Stimulated activated CD8-positive, alpha-beta memory T cell treated with anti-CD3 and anti-CD28 coated beads, Interleukin-15, amount 100 ng/mL, for 4 hours (primary cell): Measurements from ENCODE around the gene CPNE7.
"Not testable (repeated sequence)": the region's sequence is repeated elsewhere in the genome, so short reads cannot be mapped to it uniquely, and the experiment has no call there.

Source experiments
- DNase-seq, 2 donors: peaks; one replicate each; pipeline ENCODE4 v3.0.0-alpha.2; 2020; ENCODE audit warnings: low read depth in 2 of 2

The CPNE7 gene

DNA sequence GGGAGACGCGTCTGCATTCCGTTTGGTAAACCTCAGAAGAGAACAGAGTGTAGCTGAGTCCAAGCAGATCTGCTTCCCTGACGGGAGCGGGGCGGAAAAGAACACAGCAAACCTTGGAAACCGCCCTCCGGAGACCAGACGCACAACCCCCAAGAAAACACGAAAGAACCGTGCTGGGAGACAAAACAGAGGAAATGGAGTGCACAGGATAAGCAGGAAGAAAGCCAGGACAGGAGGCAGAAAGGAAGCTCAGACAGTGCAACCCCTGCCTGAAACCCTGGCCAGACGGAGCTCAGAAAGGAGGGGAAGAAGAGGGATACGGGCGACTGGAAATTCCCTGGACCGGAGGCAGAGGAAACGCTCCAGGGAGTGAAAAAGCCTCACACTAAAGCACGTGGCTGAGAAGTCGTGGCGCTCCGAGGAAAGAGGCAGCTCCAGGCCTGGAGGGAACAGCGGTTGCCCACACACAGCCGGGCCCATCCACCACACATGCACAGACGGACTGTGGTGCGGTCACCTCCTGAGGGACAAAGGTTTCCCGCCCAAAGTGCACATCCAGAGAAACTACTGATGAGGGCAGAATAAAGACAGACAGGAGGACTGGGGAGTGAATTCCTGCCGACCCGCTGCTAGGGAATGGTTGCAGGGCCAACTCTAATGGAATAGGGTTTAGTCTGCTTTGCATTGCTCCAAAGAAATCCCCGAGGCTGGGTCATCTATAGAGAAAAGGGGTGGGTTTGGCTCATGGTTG lies 48.1 kb downstream of the CPNE7 start:
- no peak for DNase-seq

DNA sequence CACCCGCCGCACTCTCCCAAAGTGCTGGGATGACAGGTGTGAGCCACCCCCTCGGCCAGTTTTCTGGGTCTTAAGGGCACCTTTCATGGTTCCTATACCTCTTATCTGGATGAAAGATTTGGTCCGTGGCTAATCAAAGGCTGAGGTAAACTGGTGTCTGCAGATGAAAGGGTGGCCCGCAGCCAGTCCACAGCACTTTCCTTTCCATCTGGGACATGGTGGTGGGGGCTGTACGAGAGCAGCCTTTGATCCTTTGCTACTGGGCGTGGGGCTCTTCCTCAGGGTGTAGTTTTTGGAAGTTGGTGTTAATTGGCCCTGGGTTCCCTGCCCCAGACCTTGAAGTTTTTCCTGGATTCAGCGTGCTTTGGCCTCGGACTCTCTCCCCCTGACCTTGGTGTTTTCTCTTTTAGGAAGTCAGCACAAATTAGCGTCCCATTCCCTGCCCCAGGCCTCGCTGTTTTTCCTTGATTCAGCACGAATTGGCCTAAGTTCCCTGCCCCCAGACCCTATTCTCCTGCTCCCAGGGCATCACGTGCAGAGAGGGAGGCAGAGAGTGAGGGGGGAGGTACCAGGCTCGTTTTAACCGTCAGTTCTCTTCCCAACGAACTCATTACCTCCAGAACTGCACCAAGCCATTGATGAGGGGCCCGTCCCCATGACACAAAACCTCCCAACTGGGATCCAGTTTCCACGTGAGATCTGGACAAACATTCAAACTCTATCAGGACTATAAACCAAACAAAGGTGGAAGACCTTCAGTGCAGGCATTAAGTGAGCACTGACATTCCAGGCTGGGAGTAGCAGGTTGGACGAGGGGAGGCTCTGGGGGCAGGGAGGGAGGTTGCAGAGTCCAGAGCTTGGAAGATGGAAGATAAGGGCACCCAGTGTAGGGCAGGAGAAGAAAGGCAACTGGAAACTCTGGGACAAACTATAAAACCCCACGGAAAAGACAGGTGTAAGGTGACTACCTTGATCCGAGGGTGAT lies 49.5 kb downstream of the CPNE7 start:
- no peak for DNase-seq

- DNase-seq: no peak
These were observed 54.5 kb downstream of the CPNE7 start for GRCh38 chr16:89629827-89630610.

DNA sequence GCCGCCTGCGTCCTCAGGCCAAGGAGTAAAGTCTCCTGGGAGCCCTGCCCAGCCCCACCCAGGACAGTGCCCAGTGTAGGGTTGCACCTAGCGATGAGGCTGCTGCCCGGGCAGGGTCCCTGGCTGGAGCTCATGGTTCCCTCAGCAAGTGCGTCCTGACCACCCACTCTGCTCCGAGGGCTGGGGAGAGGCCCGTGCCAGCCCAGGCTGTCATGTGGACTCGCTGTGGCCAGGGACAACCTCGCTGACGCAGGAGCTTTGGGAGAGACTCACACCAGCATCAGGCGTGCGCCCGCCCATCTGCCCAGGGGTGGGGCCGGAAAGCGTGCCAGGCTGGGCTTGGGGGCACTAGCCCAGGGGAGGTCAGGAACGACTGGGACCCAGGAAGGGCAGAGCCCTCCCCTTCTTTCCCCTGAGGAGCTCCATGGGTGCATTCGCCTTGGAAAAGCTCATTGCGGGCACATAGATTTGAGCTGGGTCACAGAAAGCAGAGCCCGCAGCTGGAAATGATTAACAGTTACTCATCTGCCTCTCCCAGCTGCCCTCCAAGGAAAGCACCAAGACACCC lies 57.6 kb downstream of the CPNE7 start:
- no peak for DNase-seq

GRCh38 chr16:89634463-89635385 lies 59.2 kb downstream of the CPNE7 start:
- DNase-seq: not testable (repeated sequence)

- no peak for DNase-seq
These were observed 61.1 kb downstream of the CPNE7 start for GRCh38 chr16:89636663-89637062.

DNA sequence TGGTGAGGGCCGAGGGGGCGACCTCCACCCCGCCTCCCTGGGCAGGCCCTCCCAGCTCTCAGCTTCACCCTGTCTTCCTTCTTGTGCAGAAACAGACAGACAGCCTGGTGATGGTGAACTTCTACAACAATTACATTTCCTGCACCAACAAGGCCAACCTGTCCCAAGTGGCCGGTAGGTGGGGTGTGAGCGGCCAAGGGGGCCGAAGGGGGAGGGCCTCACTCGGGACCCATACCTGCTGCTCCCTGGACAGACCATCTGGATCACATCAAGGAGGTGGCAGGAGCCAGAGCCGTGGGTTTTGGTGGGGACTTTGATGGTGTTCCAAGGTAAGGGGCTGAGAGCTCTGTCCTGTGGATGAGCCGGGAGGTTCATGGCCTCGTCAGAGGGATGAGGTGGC lies 61.8 kb downstream of the CPNE7 start:
- DNase-seq: no peak

DNA sequence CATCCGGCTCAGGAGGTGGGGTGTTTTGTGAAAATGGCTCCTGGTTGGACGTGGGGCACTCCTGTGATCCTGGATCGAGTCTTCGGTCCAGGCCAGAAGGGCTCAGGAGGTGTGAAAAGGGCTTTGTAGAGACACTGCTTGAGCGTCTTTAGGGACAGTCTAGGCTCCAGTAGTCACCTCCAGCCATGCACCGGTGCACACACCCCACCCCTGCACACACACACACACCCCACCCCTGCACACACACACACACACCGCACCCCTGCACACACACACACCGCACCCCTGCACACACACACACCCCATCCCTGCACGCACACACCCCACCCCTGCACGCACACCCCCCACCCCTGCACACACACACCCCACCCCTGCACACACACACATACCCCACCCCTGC lies 62.9 kb downstream of the CPNE7 start:
- no peak for DNase-seq

- no peak for DNase-seq
These were observed 63.8 kb downstream of the CPNE7 start for GRCh38 chr16:89639385-89639784.

DNA sequence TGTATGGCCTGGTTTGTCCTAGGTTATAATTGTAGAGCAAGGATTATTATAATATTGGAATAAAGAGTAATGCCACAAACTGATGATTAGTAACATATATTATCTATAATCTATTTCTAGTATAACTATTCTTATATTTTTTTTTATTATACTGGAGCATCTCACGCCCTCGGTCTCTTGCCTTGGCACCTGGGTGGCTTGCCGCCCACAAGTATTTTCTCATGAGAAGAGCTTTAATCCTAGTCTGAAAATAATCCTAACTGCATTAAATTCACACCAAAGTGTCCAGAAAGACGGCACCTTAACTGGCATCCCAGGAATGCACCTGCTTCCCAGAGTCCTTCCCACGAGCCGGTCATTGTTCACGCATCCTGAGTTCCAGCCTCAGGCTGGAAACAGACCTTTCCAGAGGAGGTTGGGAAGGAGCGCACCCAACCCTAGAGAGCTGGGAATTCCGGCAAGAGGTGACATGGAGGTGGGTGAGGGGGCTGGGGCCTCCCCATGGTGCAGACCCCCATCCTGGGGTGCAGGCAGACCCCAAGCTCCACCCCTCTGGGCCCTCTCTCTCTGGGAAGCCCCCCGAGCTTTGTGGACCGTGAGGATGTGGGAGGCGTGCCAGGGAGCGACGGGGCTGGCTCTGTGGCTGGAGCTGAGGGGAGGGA lies 66.0 kb downstream of the CPNE7 start:
- DNase-seq: no peak

DNA sequence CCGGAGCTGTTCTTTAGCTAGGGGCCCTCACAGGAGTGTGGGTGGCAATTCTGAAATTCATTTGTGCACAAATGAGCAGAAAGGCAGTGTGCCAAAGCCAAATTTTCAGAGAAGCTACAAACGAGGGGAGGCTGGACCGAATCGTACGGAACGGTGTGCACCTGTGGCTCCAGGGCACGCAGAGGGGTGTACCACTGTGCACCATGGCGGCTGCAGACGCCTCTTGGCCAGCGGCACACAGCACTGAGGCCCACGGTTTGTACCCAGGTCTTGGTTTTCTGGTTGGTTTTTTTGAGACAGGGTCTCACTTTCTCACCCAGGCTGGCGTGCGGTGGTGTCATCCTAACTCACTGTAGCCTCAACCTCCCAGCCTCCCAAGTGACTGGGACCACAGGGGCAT lies 67.0 kb downstream of the CPNE7 start:
- no peak for DNase-seq

GRCh38 chr16:89643769-89644300 lies 68.3 kb downstream of the CPNE7 start:
- no peak for DNase-seq

DNA sequence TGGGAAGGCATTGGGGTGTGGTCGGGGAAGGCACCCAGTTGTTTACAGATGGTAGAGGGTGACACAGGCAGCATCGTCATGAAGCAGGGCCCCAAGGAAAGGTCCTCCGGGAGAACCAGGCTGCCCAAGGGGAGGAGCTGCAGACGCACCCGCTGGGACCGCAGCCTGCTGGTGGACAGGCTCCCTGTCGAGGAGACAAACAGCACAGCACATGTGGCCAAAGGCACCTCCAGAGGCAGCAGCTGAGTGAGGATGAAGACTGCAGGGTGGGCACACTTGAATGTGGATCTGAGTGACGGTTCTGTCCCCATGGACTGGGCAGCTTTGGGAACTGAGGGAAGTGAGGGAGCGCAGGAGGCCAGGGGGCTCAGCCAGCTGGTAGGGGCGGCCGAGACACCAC lies 69.6 kb downstream of the CPNE7 start:
- no peak for DNase-seq

DNA sequence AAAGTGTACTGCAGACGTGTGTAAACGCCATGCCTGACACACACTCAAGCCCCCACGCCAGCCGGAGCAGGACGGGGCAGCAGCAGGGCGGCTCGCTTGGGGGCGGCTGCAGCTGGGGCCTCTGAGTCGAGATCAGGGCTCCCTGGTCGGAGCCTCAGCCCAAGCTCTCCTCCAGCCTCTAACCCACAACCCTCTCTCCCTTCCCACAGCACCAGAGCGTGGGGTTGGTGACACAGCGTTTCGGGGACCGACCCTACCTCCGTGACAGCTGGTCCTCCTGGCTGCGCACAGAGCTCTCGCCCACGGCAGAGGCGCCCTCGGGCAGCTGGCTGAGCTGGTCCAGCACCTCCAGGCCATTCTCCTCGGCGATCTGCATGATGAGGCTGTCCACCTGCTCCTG lies 70.7 kb downstream of the CPNE7 start:
- no peak for DNase-seq
